Nephron progenitor cell (in vitro differentiated cells): ENCODE results near the gene DIP2C.

ENCODE experiments used
- DNase-seq: peaks from one replicate; pipeline ENCODE4 v3.0.0; 2021
- H3K27ac Mint-ChIP-seq: 2 replicates; pipeline ENCODE4 v1.8.0; 2021; ENCODE audit warnings: mild to moderate bottlenecking, moderate library complexity, mixed read lengths
- H3K27me3 Mint-ChIP-seq: 2 replicates; pipeline ENCODE4 v1.8.0; 2021; ENCODE audit warnings: mild to moderate bottlenecking, low read depth, mixed read lengths; ENCODE audit not compliant: poor library complexity
- H3K36me3 Mint-ChIP-seq: 2 replicates; pipeline ENCODE4 v1.8.0; 2021; ENCODE audit warnings: low read depth, mixed read lengths
- H3K4me1 Mint-ChIP-seq: 2 replicates; pipeline ENCODE4 v1.8.0; 2021; ENCODE audit warnings: mixed read lengths
- H3K4me3 Mint-ChIP-seq: 2 replicates; pipeline ENCODE4 v1.8.0; 2021; ENCODE audit warnings: mild to moderate bottlenecking, moderate library complexity, mixed read lengths
- H3K9me3 Mint-ChIP-seq: 2 replicates; pipeline ENCODE4 v1.8.0; 2021; ENCODE audit warnings: mild to moderate bottlenecking, moderate library complexity, mixed read lengths
- CTCF ChIP-seq: fragments of 200-600 bp; sonication (generic); IDR thresholded peaks from 2 replicates; pipeline ENCODE4 v1.5.0; 2021; ENCODE audit warnings: antibody characterized with exemption

The DIP2C gene

GRCh38 chr10:662686-663465, 26.6 kb downstream of the DIP2C start:
- no peak for TF ChIP-seq CTCF
- DNase-seq = no peak
- Mint-ChIP-seq H3K9me3 (no peaks in the 10 kb centered on the region), H3K36me3 (peaks cover 3% of the 10 kb centered on the region), H3K4me1 (peaks cover 55% of the 10 kb centered on the region), H3K4me3 (no peak overlapping the region), H3K27me3 (no peaks in the 10 kb centered on the region), H3K27ac (peak overlapping the region; percentile 92)

- no peak for DNase-seq
- Mint-ChIP-seq H3K36me3 (peaks cover 3% of the 10 kb centered on the region), H3K4me1 (peaks cover 55% of the 10 kb centered on the region), H3K9me3 (no peaks in the 10 kb centered on the region), H3K27me3 (no peaks in the 10 kb centered on the region), H3K27ac (no peak overlapping the region), H3K4me3 (no peak overlapping the region)
- no peak for TF ChIP-seq CTCF
These were observed 27.3 kb downstream of the DIP2C start for GRCh38 chr10:662223-662605.

- H3K9me3 Mint-ChIP-seq = no peaks in the 10 kb centered on the region
- peak overlapping the region; percentile 86 for H3K27ac Mint-ChIP-seq
- no peaks in the 10 kb centered on the region for H3K27me3 Mint-ChIP-seq
- peak overlapping the region; percentile 41 for H3K4me3 Mint-ChIP-seq
- peaks cover 3% of the 10 kb centered on the region for H3K36me3 Mint-ChIP-seq
- peaks cover 55% of the 10 kb centered on the region for H3K4me1 Mint-ChIP-seq
- no peak for TF ChIP-seq CTCF
- DNase-seq = no peak
These were observed 27.8 kb downstream of the DIP2C start for GRCh38 chr10:661597-662222.

- Mint-ChIP-seq H3K9me3 (no peaks in the 10 kb centered on the region), H3K27me3 (no peaks in the 10 kb centered on the region), H3K36me3 (peaks cover 3% of the 10 kb centered on the region), H3K27ac (peak overlapping the region; percentile 86), H3K4me3 (peak overlapping the region; percentile 41), H3K4me1 (peaks cover 55% of the 10 kb centered on the region)
- no peak for TF ChIP-seq CTCF
- DNase-seq = no peak
These were observed 28.4 kb downstream of the DIP2C start for GRCh38 chr10:660970-661596.

GRCh38 chr10:660413-660969, 29.0 kb downstream of the DIP2C start:
- Mint-ChIP-seq H3K27me3 (no peaks in the 10 kb centered on the region), H3K4me1 (peaks cover 52% of the 10 kb centered on the region), H3K36me3 (peaks cover 2% of the 10 kb centered on the region), H3K27ac (peak overlapping the region; percentile 86), H3K9me3 (no peaks in the 10 kb centered on the region), H3K4me3 (no peak overlapping the region)
- DNase-seq = no peak
- TF ChIP-seq CTCF = no peak
